Activated naive CD8-positive, alpha-beta T cell treated with anti-CD3 and anti-CD28 coated beads for 36 hours (primary cell): Measurements from ENCODE around the gene HPF1. TPM values are rescaled to one million over a fixed set of nuclear protein-coding genes. Genes with fewer than 3 reads are reported as not detected.
"Not testable (repeated sequence)": the region's sequence is repeated elsewhere in the genome, so short reads cannot be mapped to it uniquely, and the experiment has no call there.

ENCODE experiments used
- DNase-seq: peaks from one replicate; pipeline ENCODE4 v3.0.0; 2021
- H3K27ac Mint-ChIP-seq: one replicate; pipeline ENCODE4 v1.8.0; 2022; ENCODE audit warnings: mild to moderate bottlenecking, moderate library complexity, mixed read lengths
- H3K27me3 Mint-ChIP-seq: one replicate; pipeline ENCODE4 v1.8.0; 2022; ENCODE audit warnings: mild to moderate bottlenecking, mixed read lengths
- H3K36me3 Mint-ChIP-seq: one replicate; pipeline ENCODE4 v1.8.0; 2021; ENCODE audit warnings: mild to moderate bottlenecking, mixed read lengths
- H3K4me1 Mint-ChIP-seq: one replicate; pipeline ENCODE4 v1.8.0; 2021; ENCODE audit warnings: mixed read lengths
- H3K4me3 Mint-ChIP-seq: one replicate; pipeline ENCODE4 v1.8.0; 2022; ENCODE audit warnings: mild to moderate bottlenecking, moderate library complexity, mixed read lengths
- H3K9me3 Mint-ChIP-seq: one replicate; pipeline ENCODE4 v1.8.0; 2022; ENCODE audit warnings: mixed read lengths
- total RNA-seq, 2 experiments: library from RNA; stranded (reverse); gene quantifications; one replicate each; pipeline ENCODE4 v1.2.3, GENCODE V29; 2021

The HPF1 gene
- total RNA-seq, 2 experiments from 2014 or later = 27.3 to 27.5 TPM

GRCh38 chr4:169765835-169766234 is 8.1 kb upstream of the HPF1 start:
- no peaks in the 10 kb centered on the region for H3K4me1 Mint-ChIP-seq
- no peak for DNase-seq
- H3K27me3 Mint-ChIP-seq = no peaks in the 10 kb centered on the region
- H3K9me3 Mint-ChIP-seq = peaks cover 1% of the 10 kb centered on the region
- H3K27ac Mint-ChIP-seq = no peak overlapping the region
- no peak overlapping the region for H3K4me3 Mint-ChIP-seq
- no peaks in the 10 kb centered on the region for H3K36me3 Mint-ChIP-seq

DNA sequence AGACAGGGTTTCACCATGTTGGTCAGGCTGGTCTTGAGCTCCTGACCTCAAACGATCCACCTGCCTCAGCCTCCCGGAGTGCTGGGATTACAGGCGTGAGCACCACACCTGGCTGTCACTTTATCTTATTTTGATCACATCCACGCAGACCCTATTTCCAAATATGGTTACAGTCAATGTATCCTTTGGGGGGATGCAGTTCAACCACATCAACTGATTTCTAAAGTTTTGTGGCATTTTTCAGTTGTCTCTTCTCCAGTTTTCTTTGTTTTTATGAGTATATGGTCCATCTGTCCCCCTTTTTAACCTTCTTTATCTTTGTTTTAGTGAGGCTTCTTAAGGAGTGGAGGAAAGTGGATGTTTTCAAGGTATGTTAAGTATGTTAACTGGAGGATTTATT is 4.1 kb upstream of the HPF1 start:
- Mint-ChIP-seq H3K9me3 (no peaks in the 10 kb centered on the region), H3K4me1 (peaks cover 6% of the 10 kb centered on the region), H3K27me3 (no peaks in the 10 kb centered on the region), H3K27ac (no peak overlapping the region), H3K4me3 (no peak overlapping the region), H3K36me3 (no peaks in the 10 kb centered on the region)
- DNase-seq = no peak

DNA sequence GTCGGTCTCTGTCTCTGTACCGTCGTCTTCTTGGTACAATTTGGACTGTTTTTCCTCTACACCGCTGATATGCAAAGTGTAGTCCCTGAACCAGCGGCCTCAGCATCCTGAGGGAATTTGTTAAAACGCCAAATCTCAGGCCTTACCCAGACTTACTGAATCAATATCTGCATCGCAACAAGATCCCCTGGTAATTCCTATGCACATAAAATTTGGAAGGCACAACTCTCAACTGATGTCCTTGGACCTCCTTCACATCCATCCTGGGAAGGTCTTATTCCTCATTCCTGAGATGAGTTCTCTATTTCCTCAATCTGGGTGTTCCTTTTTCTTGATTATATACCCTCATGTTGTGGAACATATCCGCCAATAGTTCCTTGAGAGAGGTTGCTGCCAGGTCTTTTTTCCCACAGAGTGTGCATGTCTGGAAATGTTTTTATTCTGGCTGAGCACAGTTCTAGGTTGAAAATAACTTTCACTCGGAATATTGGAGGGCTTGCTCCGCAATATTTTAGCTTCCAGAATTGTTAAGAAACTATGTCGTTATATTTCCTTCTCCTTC is 738 bp upstream of the HPF1 start:
- H3K27me3 Mint-ChIP-seq = no peaks in the 10 kb centered on the region
- no peak for DNase-seq
- H3K36me3 Mint-ChIP-seq = peaks cover 4% of the 10 kb centered on the region
- no peaks in the 10 kb centered on the region for H3K9me3 Mint-ChIP-seq
- no peak overlapping the region for H3K27ac Mint-ChIP-seq
- peak overlapping the region; percentile 92 for H3K4me3 Mint-ChIP-seq
- peaks cover 15% of the 10 kb centered on the region for H3K4me1 Mint-ChIP-seq

GRCh38 chr4:169756971-169757574 is 671 bp downstream of the HPF1 start:
- Mint-ChIP-seq H3K27ac (peak overlapping the region; percentile 85), H3K4me1 (peaks cover 15% of the 10 kb centered on the region), H3K27me3 (no peaks in the 10 kb centered on the region), H3K4me3 (peak overlapping the region; percentile 92), H3K9me3 (no peaks in the 10 kb centered on the region), H3K36me3 (peaks cover 7% of the 10 kb centered on the region)
- no peak for DNase-seq

- DNase-seq = no peak
These were observed 12.5 kb downstream of the HPF1 start for GRCh38 chr4:169745291-169745690.

GRCh38 chr4:169744601-169745000 is 13.1 kb downstream of the HPF1 start:
- no peak overlapping the region for H3K27ac Mint-ChIP-seq
- H3K27me3 Mint-ChIP-seq = no peaks in the 10 kb centered on the region
- peaks cover 14% of the 10 kb centered on the region for H3K36me3 Mint-ChIP-seq
- H3K9me3 Mint-ChIP-seq = no peaks in the 10 kb centered on the region
- no peaks in the 10 kb centered on the region for H3K4me1 Mint-ChIP-seq
- H3K4me3 Mint-ChIP-seq = no peak overlapping the region
- DNase-seq = no peak

More at GRCh38 chr4:169745291-169745690, 12.5 kb downstream of the HPF1 start:
- H3K9me3 Mint-ChIP-seq = no peaks in the 10 kb centered on the region
- no peaks in the 10 kb centered on the region for H3K27me3 Mint-ChIP-seq
- no peak overlapping the region for H3K4me3 Mint-ChIP-seq
- H3K4me1 Mint-ChIP-seq = peaks cover 2% of the 10 kb centered on the region
- no peak overlapping the region for H3K27ac Mint-ChIP-seq
- H3K36me3 Mint-ChIP-seq = peaks cover 12% of the 10 kb centered on the region

DNA sequence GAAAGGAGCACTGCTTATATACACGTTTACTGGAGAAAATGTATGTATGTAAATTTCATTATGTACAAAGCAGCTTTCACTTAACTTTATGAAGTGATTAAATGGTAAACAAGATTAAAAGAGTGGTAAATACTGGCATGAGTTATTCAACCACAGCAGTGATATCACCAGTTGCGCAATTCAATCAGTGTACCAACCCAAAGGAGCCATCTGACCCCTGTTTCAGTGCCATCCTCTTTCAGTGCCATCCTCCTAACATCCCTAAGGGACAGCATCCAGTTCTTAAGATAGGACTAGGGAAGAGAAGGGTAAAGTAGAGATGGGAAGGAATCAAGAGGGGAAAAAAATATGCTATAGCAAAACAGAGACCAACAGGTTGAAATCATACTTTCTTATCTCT is 16.2 kb downstream of the HPF1 start:
- no peak overlapping the region for H3K4me3 Mint-ChIP-seq
- no peaks in the 10 kb centered on the region for H3K9me3 Mint-ChIP-seq
- H3K36me3 Mint-ChIP-seq = peaks cover 26% of the 10 kb centered on the region

GRCh38 chr4:169738604-169739003 is 19.1 kb downstream of the HPF1 start:
- H3K9me3 Mint-ChIP-seq, H3K4me1 Mint-ChIP-seq, H3K27me3 Mint-ChIP-seq, DNase-seq, H3K4me3 Mint-ChIP-seq, H3K27ac Mint-ChIP-seq: not testable (repeated sequence)
- peaks cover 22% of the 10 kb centered on the region for H3K36me3 Mint-ChIP-seq

More for the DNA sequence above, 16.2 kb downstream of the HPF1 start:
- H3K27ac Mint-ChIP-seq = no peak overlapping the region
- no peaks in the 10 kb centered on the region for H3K4me1 Mint-ChIP-seq
- no peaks in the 10 kb centered on the region for H3K27me3 Mint-ChIP-seq
- no peak for DNase-seq

GRCh38 chr4:169730564-169730963 is 27.2 kb downstream of the HPF1 start:
- Mint-ChIP-seq H3K4me3 (no peak overlapping the region), H3K27me3 (no peaks in the 10 kb centered on the region), H3K36me3 (peaks cover 13% of the 10 kb centered on the region), H3K27ac (no peak overlapping the region), H3K9me3 (no peaks in the 10 kb centered on the region), H3K4me1 (no peaks in the 10 kb centered on the region)
- DNase-seq = no peak

GRCh38 chr4:169727616-169728015 is 30.1 kb downstream of the HPF1 start:
- no peaks in the 10 kb centered on the region for H3K27me3 Mint-ChIP-seq
- H3K9me3 Mint-ChIP-seq = no peaks in the 10 kb centered on the region
- DNase-seq = no peak
- no peaks in the 10 kb centered on the region for H3K4me1 Mint-ChIP-seq
- peaks cover 11% of the 10 kb centered on the region for H3K36me3 Mint-ChIP-seq
- no peak overlapping the region for H3K4me3 Mint-ChIP-seq
- no peak overlapping the region for H3K27ac Mint-ChIP-seq

DNA sequence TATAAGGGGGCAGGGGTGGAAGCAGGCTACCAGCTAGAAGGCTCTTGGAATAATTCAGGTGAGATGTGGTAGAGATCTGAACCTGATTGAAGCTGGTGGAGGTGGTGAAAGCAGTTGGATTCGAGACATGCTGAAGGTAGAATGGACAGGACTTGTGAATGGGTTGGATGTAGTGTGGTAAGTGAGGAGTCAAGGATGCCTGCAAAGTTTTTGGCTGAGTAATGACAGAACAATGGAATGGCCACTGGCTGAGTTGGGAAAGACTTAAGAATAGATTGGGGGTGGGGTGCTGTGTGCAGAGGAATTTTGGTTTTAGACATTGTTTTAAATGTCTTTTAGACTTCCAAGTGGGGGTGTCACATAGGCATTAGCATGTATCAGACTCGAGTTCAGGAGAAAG is 33.5 kb downstream of the HPF1 start:
- H3K36me3 Mint-ChIP-seq = peaks cover 4% of the 10 kb centered on the region
- no peaks in the 10 kb centered on the region for H3K9me3 Mint-ChIP-seq
- no peak overlapping the region for H3K4me3 Mint-ChIP-seq
- no peaks in the 10 kb centered on the region for H3K4me1 Mint-ChIP-seq
- H3K27ac Mint-ChIP-seq = no peak overlapping the region
- no peaks in the 10 kb centered on the region for H3K27me3 Mint-ChIP-seq
- DNase-seq = no peak

GRCh38 chr4:169723207-169723965 is 34.4 kb downstream of the HPF1 start:
- Mint-ChIP-seq H3K4me1 (no peaks in the 10 kb centered on the region), H3K27ac (no peak overlapping the region), H3K27me3 (no peaks in the 10 kb centered on the region)

DNA sequence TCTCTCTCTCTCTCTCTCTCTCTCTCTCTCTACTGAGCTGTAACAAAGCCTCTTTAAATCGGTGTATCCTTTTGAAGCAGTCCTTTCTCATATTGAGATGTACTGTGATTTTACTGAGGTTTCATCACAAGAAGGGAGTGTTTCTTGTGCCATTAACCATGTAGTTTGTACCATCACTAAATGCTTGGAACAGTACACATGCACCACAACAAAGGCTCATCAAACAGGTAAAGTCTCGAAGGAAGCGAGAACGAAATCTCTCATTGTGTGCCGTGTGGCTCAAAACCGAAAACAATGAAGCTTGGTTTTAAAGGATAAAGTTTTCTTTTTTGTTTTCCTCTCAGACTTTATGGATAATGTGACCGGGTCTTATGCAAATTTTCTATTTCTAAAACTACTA is 37.2 kb downstream of the HPF1 start:
- H3K4me3 Mint-ChIP-seq = no peak overlapping the region
- H3K27me3 Mint-ChIP-seq = no peaks in the 10 kb centered on the region
- H3K9me3 Mint-ChIP-seq = no peaks in the 10 kb centered on the region
- DNase-seq = no peak
- H3K4me1 Mint-ChIP-seq = no peaks in the 10 kb centered on the region
- H3K27ac Mint-ChIP-seq = no peak overlapping the region
- no peaks in the 10 kb centered on the region for H3K36me3 Mint-ChIP-seq

More at GRCh38 chr4:169723207-169723965, 34.4 kb downstream of the HPF1 start:
- H3K36me3 Mint-ChIP-seq = peaks cover 4% of the 10 kb centered on the region
- DNase-seq = no peak
- no peak overlapping the region for H3K4me3 Mint-ChIP-seq
- H3K9me3 Mint-ChIP-seq = no peaks in the 10 kb centered on the region

- H3K27me3 Mint-ChIP-seq = no peaks in the 10 kb centered on the region
- no peaks in the 10 kb centered on the region for H3K36me3 Mint-ChIP-seq
- DNase-seq = no peak
- H3K4me1 Mint-ChIP-seq = peaks cover 3% of the 10 kb centered on the region
- H3K4me3 Mint-ChIP-seq = no peak overlapping the region
- no peak overlapping the region for H3K27ac Mint-ChIP-seq
- H3K9me3 Mint-ChIP-seq = no peaks in the 10 kb centered on the region
These were observed 41.1 kb downstream of the HPF1 start for GRCh38 chr4:169716677-169717076.

DNA sequence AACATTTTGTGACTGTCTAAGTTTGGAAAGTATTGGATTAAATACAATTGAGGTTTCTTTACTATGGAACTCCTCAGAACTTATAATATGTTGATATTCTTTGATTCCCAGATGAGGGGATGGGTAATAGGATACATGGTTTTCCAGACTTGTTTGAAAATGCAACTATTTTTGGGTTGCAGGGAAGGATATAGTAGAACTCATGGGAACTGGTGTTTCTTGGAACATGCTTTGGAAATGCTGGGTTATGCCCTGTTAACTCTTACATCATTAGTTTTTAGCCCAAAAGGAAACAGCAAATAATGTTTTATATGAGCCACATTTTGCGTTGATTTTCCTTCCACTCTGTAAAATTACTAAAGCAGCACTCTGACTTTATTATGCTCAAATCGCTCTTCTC is 41.9 kb downstream of the HPF1 start:
- no peak overlapping the region for H3K27ac Mint-ChIP-seq
- H3K9me3 Mint-ChIP-seq = no peaks in the 10 kb centered on the region
- H3K27me3 Mint-ChIP-seq = no peaks in the 10 kb centered on the region
- H3K4me3 Mint-ChIP-seq = no peak overlapping the region
- no peak for DNase-seq
- peaks cover 3% of the 10 kb centered on the region for H3K4me1 Mint-ChIP-seq
- H3K36me3 Mint-ChIP-seq = no peaks in the 10 kb centered on the region
